HEK293 (cell line): ENCODE measurements around the gene UBE4B.

Source experiments
- CTCF ChIA-PET: fragments of 350-600 bp; formaldehyde crosslinking; extraction: SDS; loops from one replicate; lab custom pipeline; 2021; ENCODE audit warnings: antibody characterized with exemption; lab: Yijun Ruan, JAX
- POLR2A ChIA-PET: fragments of 300-600 bp; formaldehyde crosslinking; extraction: SDS; loops from one replicate; lab custom pipeline; 2020; ENCODE audit warnings: antibody characterized with exemption, inconsistent platforms; lab: Yijun Ruan, JAX
- H3K27ac ChIP-seq: fragments of 200-500 bp; sonication (Bioruptor generic); 2 replicates; pipeline ENCODE4 v1.5.1; 2014; ENCODE audit warnings: low read depth, low read length, control low read depth, inconsistent platforms; ENCODE audit errors: extremely low read depth
- H3K36me3 ChIP-seq, 2 experiments: fragments of 200-500 bp in 1 of 2; sonication (Bioruptor generic) in 1 of 2; 1 replicate in 1 of 2; 2 replicates in 1 of 2; pipeline ENCODE4 v1.5.1; 2014 to 2017; ENCODE audit warnings: inconsistent platforms in 2 of 2, low read length in 2 of 2; ENCODE audit not compliant: control insufficient read depth in 2 of 2, insufficient read depth in 1 of 2
- H3K4me1 ChIP-seq: fragments of 200-500 bp; sonication (Bioruptor generic); 2 replicates; pipeline ENCODE4 v1.5.1; 2014; ENCODE audit warnings: mild to moderate bottlenecking, low read length, inconsistent platforms; ENCODE audit not compliant: control insufficient read depth, insufficient read depth
- H3K4me3 ChIP-seq: 2 replicates; pipeline ENCODE4 v1.5.1; 2011; ENCODE audit warnings: low read depth, mild to moderate bottlenecking, control low read depth, low read length, moderate library complexity
- H3K9me3 ChIP-seq: fragments of 200-500 bp; sonication (Bioruptor generic); 2 replicates; pipeline ENCODE4 v1.5.1; 2014; ENCODE audit warnings: low read depth, low read length, inconsistent platforms; ENCODE audit not compliant: control insufficient read depth, insufficient read depth
- GFI1B ChIP-seq: fragments of 450-650 bp; formaldehyde crosslinking; IDR thresholded peaks from 2 replicates; pipeline ENCODE4 v1.5.1; 2016; ENCODE audit warnings: missing biosample characterization, missing genetic modification characterization
- GLIS2 ChIP-seq: fragments of 450-650 bp; formaldehyde crosslinking; IDR thresholded peaks from 2 replicates; pipeline ENCODE4 v1.5.1; 2016; ENCODE audit warnings: missing biosample characterization, missing genetic modification characterization
- KLF8 ChIP-seq: fragments of 450-650 bp; formaldehyde crosslinking; IDR thresholded peaks from 2 replicates; pipeline ENCODE4 v1.5.1; 2016; ENCODE audit warnings: missing biosample characterization, missing genetic modification characterization
- RBAK ChIP-seq: fragments of 450-650 bp; formaldehyde crosslinking; IDR thresholded peaks from 2 replicates; pipeline ENCODE4 v1.5.1; 2016; ENCODE audit warnings: missing biosample characterization, missing genetic modification characterization
- SALL2 ChIP-seq: fragments of 450-650 bp; formaldehyde crosslinking; IDR thresholded peaks from 2 replicates; pipeline ENCODE4 v1.5.0; 2017; ENCODE audit warnings: missing biosample characterization, mild to moderate bottlenecking, missing genetic modification characterization, borderline replicate concordance
- ZBTB1 ChIP-seq: fragments of 450-650 bp; formaldehyde crosslinking; IDR thresholded peaks from 2 replicates; pipeline ENCODE4 v1.5.1; 2016; ENCODE audit warnings: missing biosample characterization, missing genetic modification characterization
- ZBTB49 ChIP-seq: fragments of 450-650 bp; formaldehyde crosslinking; IDR thresholded peaks from 2 replicates; pipeline ENCODE4 v1.5.1; 2016; ENCODE audit warnings: missing biosample characterization, missing genetic modification characterization, low read depth
- ZNF148 ChIP-seq: fragments of 450-650 bp; formaldehyde crosslinking; IDR thresholded peaks from 2 replicates; pipeline ENCODE4 v1.5.0; 2017; ENCODE audit warnings: missing biosample characterization, missing genetic modification characterization, borderline replicate concordance
- ZNF155 ChIP-seq: fragments of 450-650 bp; formaldehyde crosslinking; IDR thresholded peaks from 2 replicates; pipeline ENCODE4 v1.5.1; 2016; ENCODE audit warnings: missing biosample characterization, missing genetic modification characterization
- ZNF174 ChIP-seq: fragments of 450-650 bp; formaldehyde crosslinking; IDR thresholded peaks from 2 replicates; pipeline ENCODE4 v1.5.0; 2017; ENCODE audit warnings: missing biosample characterization, mild to moderate bottlenecking, missing genetic modification characterization
- ZNF184 ChIP-seq: fragments of 450-650 bp; IDR thresholded peaks from 2 replicates; pipeline ENCODE4 v1.5.1; 2018; ENCODE audit warnings: missing biosample characterization, mild to moderate bottlenecking, missing genetic modification characterization
- ZNF292 ChIP-seq: fragments of 450-650 bp; formaldehyde crosslinking; IDR thresholded peaks from 2 replicates; pipeline ENCODE4 v1.5.1; 2016; ENCODE audit warnings: low read depth, missing biosample characterization, missing genetic modification characterization, borderline replicate concordance
- ZNF324 ChIP-seq: fragments of 450-650 bp; formaldehyde crosslinking; IDR thresholded peaks from 2 replicates; pipeline ENCODE4 v1.5.1; 2016; ENCODE audit warnings: missing biosample characterization, missing genetic modification characterization
- ZNF350 ChIP-seq: fragments of 450-650 bp; formaldehyde crosslinking; IDR thresholded peaks from 2 replicates; pipeline ENCODE4 v1.5.0; 2017; ENCODE audit warnings: missing biosample characterization, mild to moderate bottlenecking, missing genetic modification characterization
- ZNF354C ChIP-seq: fragments of 450-650 bp; formaldehyde crosslinking; IDR thresholded peaks from 2 replicates; pipeline ENCODE4 v1.5.1; 2016; ENCODE audit warnings: missing biosample characterization, missing genetic modification characterization, low read depth, borderline replicate concordance
- ZNF529 ChIP-seq: fragments of 450-650 bp; formaldehyde crosslinking; IDR thresholded peaks from 2 replicates; pipeline ENCODE4 v1.5.1; 2017; ENCODE audit warnings: missing genetic modification characterization, missing biosample characterization; ENCODE audit not compliant: insufficient replicate concordance
- ZNF624 ChIP-seq: fragments of 450-650 bp; formaldehyde crosslinking; IDR thresholded peaks from 2 replicates; pipeline ENCODE4 v1.5.1; 2017; ENCODE audit warnings: missing biosample characterization, missing genetic modification characterization
- ZNF629 ChIP-seq: fragments of 450-650 bp; formaldehyde crosslinking; IDR thresholded peaks from 2 replicates; pipeline ENCODE4 v1.5.1; 2017; ENCODE audit warnings: missing biosample characterization, missing genetic modification characterization
- ZNF677 ChIP-seq: fragments of 450-650 bp; IDR thresholded peaks from 2 replicates; pipeline ENCODE4 v1.5.0; 2018; ENCODE audit warnings: missing biosample characterization, mild to moderate bottlenecking, missing genetic modification characterization, moderate library complexity
- ZNF785 ChIP-seq: fragments of 450-650 bp; formaldehyde crosslinking; IDR thresholded peaks from 2 replicates; pipeline ENCODE4 v1.5.1; 2016; ENCODE audit warnings: missing biosample characterization, missing genetic modification characterization
- ZNF837 ChIP-seq: fragments of 450-650 bp; formaldehyde crosslinking; IDR thresholded peaks from 2 replicates; pipeline ENCODE4 v1.5.1; 2016; ENCODE audit warnings: missing biosample characterization, missing genetic modification characterization
- TF ChIP-seq, protein P1 (sequence below): fragments of 450-650 bp; formaldehyde crosslinking; conservative IDR thresholded peaks from 2 replicates; pipeline ENCODE4 v1.5.1; 2016; ENCODE audit warnings: low read depth, missing biosample characterization, missing genetic modification characterization
- TF ChIP-seq, protein P2 (sequence below): fragments of 450-650 bp; formaldehyde crosslinking; IDR thresholded peaks from 2 replicates; pipeline ENCODE4 v1.5.1; 2017; ENCODE audit warnings: missing biosample characterization, mild to moderate bottlenecking, missing genetic modification characterization, moderate library complexity

The UBE4B gene

GRCh38 chr1:10193288-10193687, 160.5 kb downstream of the UBE4B start:
- Histone ChIP-seq H3K9me3 (no peaks in the 10 kb centered on the region), H3K36me3 (no peaks in the 10 kb centered on the region), H3K4me3 (no peak overlapping the region), H3K4me1 (no peaks in the 10 kb centered on the region), H3K27ac (no peak overlapping the region)
- POLR2A ChIA-PET: no interaction called here
- CTCF ChIA-PET: interaction anchor here (0.6 to 1.9 kb wide), 3 partner anchors 17 to 250 kb away, joined by 3 to 7 read pairs (median 3); partner anchors contain the start of genes KIF1B, LZIC and NMNAT1
- TF ChIP-seq ZNF174 (tag by site-specific recombination) (no peak), ZNF529 (tag by site-specific recombination) (no peak), ZNF324 (tag by site-specific recombination) (no peak), ZBTB49 (no peak), ZNF148 (tag by site-specific recombination) (no peak), ZBTB1 (tag by site-specific recombination) (no peak), ZNF155 (tag by site-specific recombination) (no peak), SALL2 (no peak), ZNF292 (no peak), GFI1B (tag by site-specific recombination) (no peak)

DNA sequence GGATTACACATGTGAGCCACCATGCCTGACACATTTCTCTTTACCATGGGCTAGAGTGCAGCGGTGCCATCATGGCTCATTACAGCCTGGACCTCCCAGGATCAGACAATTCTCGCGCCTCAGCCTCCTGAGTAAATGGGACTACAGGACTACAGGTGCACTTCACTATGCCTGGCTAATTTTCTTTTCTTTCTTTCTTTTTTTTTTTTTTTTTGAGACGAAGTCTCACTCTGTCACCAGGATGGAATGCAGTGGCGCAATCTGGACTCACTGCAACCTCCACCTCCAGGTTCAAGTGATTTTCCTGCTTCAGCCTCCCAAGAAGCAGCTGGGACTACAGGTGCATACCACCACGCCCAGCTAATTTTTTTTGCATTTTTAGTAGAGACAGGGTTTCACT, 162.8 kb downstream of the UBE4B start:
- POLR2A ChIA-PET: interaction anchor here (0.6 to 0.7 kb wide), 2 partner anchors 40 to 204 kb away, joined by 3 read pairs; no protein-coding TSS in a partner anchor
- Histone ChIP-seq H3K27ac (no peak overlapping the region), H3K4me3 (no peak overlapping the region), H3K36me3 (no peaks in the 10 kb centered on the region), H3K4me1 (no peaks in the 10 kb centered on the region), H3K9me3 (no peaks in the 10 kb centered on the region)
- no peak for TF ChIP-seq RBAK (tag by site-specific recombination)
- TF ChIP-seq ZNF837 (tag by site-specific recombination): no peak
- no peak for TF ChIP-seq ZNF184 (tag by site-specific recombination)
- TF ChIP-seq ZNF677 (tag by site-specific recombination): no peak
- no peak for TF ChIP-seq ZNF629
- no peak for TF ChIP-seq KLF8
- TF ChIP-seq GLIS2 (tag by site-specific recombination): no peak
- TF ChIP-seq ZNF785 (tag by site-specific recombination): no peak
- no peak for TF ChIP-seq ZNF354C
- TF ChIP-seq, protein P1, sequence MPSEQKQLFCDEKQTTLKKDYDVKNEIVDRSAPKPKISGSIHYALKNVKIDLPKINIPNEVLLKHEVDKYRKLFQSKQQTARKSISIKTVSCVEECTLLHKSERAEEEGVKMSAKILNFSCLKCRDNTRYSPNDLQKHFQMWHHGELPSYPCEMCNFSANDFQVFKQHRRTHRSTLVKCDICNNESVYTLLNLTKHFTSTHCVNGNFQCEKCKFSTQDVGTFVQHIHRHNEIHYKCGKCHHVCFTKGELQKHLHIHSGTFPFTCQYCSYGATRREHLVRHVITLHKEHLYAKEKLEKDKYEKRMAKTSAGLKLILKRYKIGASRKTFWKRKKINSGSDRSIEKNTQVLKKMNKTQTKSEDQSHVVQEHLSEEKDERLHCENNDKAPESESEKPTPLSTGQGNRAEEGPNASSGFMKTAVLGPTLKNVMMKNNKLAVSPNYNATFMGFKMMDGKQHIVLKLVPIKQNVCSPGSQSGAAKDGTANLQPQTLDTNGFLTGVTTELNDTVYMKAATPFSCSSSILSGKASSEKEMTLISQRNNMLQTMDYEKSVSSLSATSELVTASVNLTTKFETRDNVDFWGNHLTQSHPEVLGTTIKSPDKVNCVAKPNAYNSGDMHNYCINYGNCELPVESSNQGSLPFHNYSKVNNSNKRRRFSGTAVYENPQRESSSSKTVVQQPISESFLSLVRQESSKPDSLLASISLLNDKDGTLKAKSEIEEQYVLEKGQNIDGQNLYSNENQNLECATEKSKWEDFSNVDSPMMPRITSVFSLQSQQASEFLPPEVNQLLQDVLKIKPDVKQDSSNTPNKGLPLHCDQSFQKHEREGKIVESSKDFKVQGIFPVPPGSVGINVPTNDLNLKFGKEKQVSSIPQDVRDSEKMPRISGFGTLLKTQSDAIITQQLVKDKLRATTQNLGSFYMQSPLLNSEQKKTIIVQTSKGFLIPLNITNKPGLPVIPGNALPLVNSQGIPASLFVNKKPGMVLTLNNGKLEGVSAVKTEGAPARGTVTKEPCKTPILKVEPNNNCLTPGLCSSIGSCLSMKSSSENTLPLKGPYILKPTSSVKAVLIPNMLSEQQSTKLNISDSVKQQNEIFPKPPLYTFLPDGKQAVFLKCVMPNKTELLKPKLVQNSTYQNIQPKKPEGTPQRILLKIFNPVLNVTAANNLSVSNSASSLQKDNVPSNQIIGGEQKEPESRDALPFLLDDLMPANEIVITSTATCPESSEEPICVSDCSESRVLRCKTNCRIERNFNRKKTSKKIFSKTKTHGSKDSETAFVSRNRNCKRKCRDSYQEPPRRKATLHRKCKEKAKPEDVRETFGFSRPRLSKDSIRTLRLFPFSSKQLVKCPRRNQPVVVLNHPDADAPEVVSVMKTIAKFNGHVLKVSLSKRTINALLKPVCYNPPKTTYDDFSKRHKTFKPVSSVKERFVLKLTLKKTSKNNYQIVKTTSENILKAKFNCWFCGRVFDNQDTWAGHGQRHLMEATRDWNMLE (tag by site-specific recombination): no peak
- TF ChIP-seq, protein P2, sequence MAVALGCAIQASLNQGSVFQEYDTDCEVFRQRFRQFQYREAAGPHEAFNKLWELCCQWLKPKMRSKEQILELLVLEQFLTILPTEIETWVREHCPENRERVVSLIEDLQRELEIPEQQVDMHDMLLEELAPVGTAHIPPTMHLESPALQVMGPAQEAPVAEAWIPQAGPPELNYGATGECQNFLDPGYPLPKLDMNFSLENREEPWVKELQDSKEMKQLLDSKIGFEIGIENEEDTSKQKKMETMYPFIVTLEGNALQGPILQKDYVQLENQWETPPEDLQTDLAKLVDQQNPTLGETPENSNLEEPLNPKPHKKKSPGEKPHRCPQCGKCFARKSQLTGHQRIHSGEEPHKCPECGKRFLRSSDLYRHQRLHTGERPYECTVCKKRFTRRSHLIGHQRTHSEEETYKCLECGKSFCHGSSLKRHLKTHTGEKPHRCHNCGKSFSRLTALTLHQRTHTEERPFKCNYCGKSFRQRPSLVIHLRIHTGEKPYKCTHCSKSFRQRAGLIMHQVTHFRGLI (tag by site-specific recombination): no peak
- TF ChIP-seq ZNF350: no peak
- no peak for TF ChIP-seq ZNF624
- CTCF ChIA-PET: no interaction called here
